Coronary artery (tissue), 2 donors: ENCODE measurements around the gene USP5.

Experiments used
- DNase-seq: peaks from one replicate; pipeline ENCODE4 v3.0.0-alpha.2; 2017; ENCODE audit warnings: low spot score
- H3K27ac ChIP-seq, 2 donors: fragments of 200-600 bp; sonication (generic); one replicate each; pipeline ENCODE4 v1.5.1; 2016 to 2019
- H3K4me3 ChIP-seq: fragments of 200-600 bp; sonication (generic); 2 replicates; pipeline ENCODE4 v1.5.1; 2016; ENCODE audit warnings: mild to moderate bottlenecking, moderate library complexity
- TF ChIP-seq, protein P1 (sequence below): fragments of 200-600 bp; sonication (generic); IDR thresholded peaks from one replicate; pipeline ENCODE4 v1.5.1; 2019; ENCODE audit warnings: antibody characterized with exemption

USP5 gene

DNA sequence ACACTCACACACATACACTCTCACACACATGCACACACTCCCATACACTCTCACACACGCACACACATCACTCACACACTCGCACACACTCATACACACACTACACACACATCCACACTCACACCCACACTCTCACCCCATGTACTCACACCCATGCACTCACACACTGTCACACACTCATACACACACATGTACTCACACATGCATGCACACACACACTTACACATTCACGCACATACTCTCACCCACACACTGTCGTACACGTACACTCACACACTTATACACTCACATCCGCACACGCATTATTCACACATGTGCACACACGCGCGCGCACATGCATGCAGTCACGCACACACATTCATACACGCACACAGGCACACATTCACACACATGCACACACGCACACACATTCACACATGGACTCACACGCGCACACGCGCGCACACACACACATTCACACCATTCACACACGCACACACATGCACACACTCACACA is 34.2 kb upstream of the USP5 start:
- no peak overlapping the region for H3K4me3 ChIP-seq
- no peak overlapping the region for H3K27ac ChIP-seq
- DNase-seq, result no peak
- TF ChIP-seq, protein P1, sequence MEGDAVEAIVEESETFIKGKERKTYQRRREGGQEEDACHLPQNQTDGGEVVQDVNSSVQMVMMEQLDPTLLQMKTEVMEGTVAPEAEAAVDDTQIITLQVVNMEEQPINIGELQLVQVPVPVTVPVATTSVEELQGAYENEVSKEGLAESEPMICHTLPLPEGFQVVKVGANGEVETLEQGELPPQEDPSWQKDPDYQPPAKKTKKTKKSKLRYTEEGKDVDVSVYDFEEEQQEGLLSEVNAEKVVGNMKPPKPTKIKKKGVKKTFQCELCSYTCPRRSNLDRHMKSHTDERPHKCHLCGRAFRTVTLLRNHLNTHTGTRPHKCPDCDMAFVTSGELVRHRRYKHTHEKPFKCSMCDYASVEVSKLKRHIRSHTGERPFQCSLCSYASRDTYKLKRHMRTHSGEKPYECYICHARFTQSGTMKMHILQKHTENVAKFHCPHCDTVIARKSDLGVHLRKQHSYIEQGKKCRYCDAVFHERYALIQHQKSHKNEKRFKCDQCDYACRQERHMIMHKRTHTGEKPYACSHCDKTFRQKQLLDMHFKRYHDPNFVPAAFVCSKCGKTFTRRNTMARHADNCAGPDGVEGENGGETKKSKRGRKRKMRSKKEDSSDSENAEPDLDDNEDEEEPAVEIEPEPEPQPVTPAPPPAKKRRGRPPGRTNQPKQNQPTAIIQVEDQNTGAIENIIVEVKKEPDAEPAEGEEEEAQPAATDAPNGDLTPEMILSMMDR, result no peak

DNA sequence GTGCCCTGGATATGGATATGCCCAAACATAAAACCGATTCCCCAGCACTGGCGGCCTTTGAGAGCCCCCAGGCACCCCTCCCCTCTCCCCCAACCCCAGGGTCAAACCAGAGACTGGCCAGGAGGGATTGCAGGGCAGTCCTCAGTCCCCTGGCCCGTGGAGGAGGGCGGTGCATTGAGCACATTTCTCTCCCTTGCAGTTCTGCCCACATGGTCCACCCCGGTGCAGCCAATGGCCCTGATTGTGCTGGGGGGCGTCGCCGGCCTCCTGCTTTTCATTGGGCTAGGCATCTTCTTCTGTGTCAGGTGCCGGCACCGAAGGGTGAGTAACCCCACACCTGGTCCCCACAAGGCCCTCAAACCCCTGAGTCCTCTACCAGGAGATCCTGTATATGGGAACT is 33.7 kb upstream of the USP5 start:
- TF ChIP-seq, protein P1, result no peak
- Histone ChIP-seq H3K4me3 (no peak overlapping the region), H3K27ac (no peak overlapping the region)
- no peak for DNase-seq

DNA sequence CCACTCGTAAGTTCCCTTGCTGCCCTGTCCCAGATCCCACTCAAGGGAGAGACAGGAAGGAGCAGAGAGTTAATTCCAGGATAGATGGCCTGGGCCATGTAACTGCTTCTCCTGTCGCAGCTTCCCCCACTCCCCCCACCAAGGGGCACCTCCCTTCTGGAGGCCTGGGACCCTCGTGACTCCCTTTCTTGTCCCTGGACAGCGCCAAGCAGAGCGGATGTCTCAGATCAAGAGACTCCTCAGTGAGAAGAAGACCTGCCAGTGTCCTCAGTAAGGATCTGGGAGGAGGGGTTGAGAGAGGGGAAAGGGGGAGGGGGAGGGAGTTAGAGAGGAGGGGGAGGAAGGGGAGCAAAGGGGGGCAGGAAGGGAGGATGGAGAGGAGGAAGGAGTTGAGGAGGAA is 33.3 kb upstream of the USP5 start:
- DNase-seq, result no peak
- TF ChIP-seq, protein P1, result no peak
- Histone ChIP-seq H3K27ac (no peak overlapping the region), H3K4me3 (no peak overlapping the region)

DNA sequence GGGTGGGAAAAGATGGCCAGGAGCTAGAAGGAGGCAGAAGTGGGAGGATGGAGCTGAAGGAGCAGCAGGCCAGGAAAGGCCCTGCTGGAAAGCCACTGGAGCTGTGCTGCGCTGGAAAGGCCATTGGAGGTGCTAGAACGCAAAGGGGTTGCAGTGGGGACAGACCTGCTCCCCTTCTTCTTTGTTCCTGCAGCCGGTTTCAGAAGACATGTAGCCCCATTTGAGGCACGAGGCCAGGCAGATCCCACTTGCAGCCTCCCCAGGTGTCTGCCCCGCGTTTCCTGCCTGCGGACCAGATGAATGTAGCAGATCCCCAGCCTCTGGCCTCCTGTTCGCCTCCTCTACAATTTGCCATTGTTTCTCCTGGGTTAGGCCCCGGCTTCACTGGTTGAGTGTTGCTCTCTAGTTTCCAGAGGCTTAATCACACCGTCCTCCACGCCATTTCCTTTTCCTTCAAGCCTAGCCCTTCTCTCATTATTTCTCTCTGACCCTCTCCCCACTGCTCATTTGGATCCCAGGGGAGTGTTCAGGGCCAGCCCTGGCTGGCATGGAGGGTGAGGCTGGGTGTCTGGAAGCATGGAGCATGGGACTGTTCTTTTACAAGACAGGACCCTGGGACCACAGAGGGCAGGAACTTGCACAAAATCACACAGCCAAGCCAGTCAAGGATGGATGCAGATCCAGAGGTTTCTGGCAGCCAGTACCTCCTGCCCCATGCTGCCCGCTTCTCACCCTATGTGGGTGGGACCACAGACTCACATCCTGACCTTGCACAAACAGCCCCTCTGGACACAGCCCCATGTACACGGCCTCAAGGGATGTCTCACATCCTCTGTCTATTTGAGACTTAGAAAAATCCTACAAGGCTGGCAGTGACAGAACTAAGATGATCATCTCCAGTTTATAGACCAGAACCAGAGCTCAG is 32.6 kb upstream of the USP5 start:
- Histone ChIP-seq H3K27ac (no peak overlapping the region), H3K4me3 (no peak overlapping the region)
- no peak for DNase-seq
- TF ChIP-seq, protein P1, result no peak

DNA sequence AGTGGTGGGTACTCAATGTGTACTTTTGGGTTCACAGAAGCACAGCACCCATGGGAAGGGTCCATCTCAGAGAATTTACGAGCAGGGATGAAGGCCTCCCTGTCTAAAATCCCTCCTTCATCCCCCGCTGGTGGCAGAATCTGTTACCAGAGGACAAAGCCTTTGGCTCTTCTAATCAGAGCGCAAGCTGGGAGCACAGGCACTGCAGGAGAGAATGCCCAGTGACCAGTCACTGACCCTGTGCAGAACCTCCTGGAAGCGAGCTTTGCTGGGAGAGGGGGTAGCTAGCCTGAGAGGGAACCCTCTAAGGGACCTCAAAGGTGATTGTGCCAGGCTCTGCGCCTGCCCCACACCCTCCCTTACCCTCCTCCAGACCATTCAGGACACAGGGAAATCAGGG is 31.8 kb upstream of the USP5 start:
- H3K27ac ChIP-seq, result no peak overlapping the region
- DNase-seq, result no peak
- TF ChIP-seq, protein P1, result no peak
- H3K4me3 ChIP-seq, result no peak overlapping the region

DNA sequence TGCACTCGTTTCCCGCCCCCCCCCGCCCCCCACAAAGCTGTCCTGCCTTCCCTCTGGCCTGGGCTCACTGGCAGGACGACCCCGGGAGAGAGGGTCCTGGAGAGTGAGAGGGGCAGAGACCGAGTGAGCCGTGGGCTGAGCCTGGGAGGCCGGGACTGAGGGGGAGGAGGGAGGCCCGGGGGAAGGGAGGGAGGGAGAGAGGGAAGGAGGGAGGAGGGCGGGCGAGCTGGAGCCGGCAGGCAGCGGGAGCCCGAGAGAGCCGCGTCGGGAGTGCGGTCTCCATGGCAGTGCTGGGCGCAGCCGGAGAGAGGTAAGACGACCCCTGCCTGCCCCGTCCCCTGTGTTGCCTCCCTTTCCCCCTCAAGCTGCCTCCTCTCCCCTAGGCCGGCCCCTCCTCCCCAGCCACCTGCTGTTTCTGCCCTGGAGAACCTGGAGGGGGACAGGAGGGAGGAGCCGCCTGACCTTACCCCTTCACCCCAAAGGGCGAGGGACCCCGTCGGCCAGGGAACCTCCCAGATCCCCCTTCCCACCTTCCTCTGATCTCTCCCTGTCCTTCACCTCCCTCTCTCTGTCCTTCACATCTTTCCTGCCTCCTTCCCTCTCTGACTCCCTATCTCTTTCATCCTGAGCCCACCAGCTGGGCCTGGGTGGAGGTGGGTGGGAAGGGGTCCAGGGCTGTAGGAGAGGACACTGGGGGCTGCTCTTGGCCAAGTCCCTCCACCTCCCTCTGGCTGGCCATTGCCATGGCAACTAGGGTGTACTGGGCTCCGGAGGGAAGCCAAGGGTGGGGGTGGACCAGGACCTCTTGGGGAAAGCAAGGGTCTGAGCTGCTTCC is 30.1 kb upstream of the USP5 start, which contains the start of gene GPR162:
GPR162 (plus strand) TSS at position 231 of the 835 bp plus-strand sequence. CDS start 2,078 bp downstream, outside the sequence.
- Histone ChIP-seq H3K27ac (peak within 1 kb of the TSS in 1 of 2 donors; percentile 77), H3K4me3 (peak within 1 kb of the TSS; percentile 78)
- DNase-seq, result no peak
- TF ChIP-seq, protein P1, result no peak
